GM12872 (cell line): Measurements from ENCODE around the gene NECTIN1.

Experiments
- CTCF ChIP-seq: IDR thresholded peaks from 3 replicates; pipeline ENCODE4 v1.5.1; 2011; ENCODE audit warnings: low read depth, mild to moderate bottlenecking, low read length, moderate library complexity; ENCODE audit not compliant: insufficient read depth

Gene NECTIN1

GRCh38 chr11:119759324-119759723, 30.3 kb upstream of the NECTIN1 start:
- no peak for TF ChIP-seq CTCF

- TF ChIP-seq CTCF = no peak
These were observed 29.3 kb upstream of the NECTIN1 start for GRCh38 chr11:119758291-119758690.

GRCh38 chr11:119757378-119757777, 28.4 kb upstream of the NECTIN1 start:
- no peak for TF ChIP-seq CTCF

- TF ChIP-seq CTCF = no peak
These were observed 27.3 kb upstream of the NECTIN1 start for GRCh38 chr11:119756169-119756865.

GRCh38 chr11:119755356-119756071, 26.5 kb upstream of the NECTIN1 start:
- TF ChIP-seq CTCF = no peak

GRCh38 chr11:119754656-119755355, 25.8 kb upstream of the NECTIN1 start:
- TF ChIP-seq CTCF = no peak

- no peak for TF ChIP-seq CTCF
These were observed 25.2 kb upstream of the NECTIN1 start for GRCh38 chr11:119754199-119754598.
